GM18508 (cell line): Measurements from ENCODE around the gene RNF217.
"Not testable (repeated sequence)": the region's sequence is repeated elsewhere in the genome, so short reads cannot be mapped to it uniquely, and the experiment has no call there.

Experiments used
- ATAC-seq: cut with Tn5 transposase; IDR thresholded peaks from one replicate; pipeline ENCODE4 v1.9.1; 2021; ENCODE audit warnings: moderate number of reproducible peaks; ENCODE audit not compliant: insufficient read depth, unreplicated experiment

Gene RNF217

GRCh38 chr6:125009578-125009977 lies 47.3 kb downstream of the RNF217 start:
- ATAC-seq, result no peak

- ATAC-seq, result no peak
These were observed 51.9 kb downstream of the RNF217 start for GRCh38 chr6:125013938-125014660.

- ATAC-seq, result no peak
These were observed 52.4 kb downstream of the RNF217 start for GRCh38 chr6:125014661-125014957.

GRCh38 chr6:125015152-125015551 lies 52.9 kb downstream of the RNF217 start:
- no peak for ATAC-seq

- no peak for ATAC-seq
These were observed 55.9 kb downstream of the RNF217 start for GRCh38 chr6:125018136-125018535.

- ATAC-seq, result no peak
These were observed 57.0 kb downstream of the RNF217 start for GRCh38 chr6:125019281-125019680.

DNA sequence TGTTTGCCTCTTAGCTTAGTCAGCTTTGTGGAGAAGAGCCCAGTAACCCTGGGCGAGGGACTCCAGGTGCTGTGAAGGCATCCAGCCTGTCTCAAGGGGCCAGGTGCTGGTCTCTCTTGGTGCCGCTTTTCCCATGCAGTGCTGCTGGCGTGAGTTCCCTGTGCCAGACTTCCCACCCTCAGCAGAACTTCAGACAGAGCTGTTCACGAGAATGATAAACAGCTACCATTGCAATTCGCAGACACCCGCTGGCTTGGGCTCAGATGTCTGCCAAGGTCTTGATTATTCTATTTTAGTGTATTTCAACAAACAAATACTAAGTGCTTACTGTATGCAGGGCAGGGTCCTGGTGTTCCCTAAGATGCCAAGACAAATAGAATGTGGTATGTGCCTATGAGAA lies 57.7 kb downstream of the RNF217 start:
- no peak for ATAC-seq

GRCh38 chr6:125020385-125020784 lies 58.1 kb downstream of the RNF217 start:
- no peak for ATAC-seq

DNA sequence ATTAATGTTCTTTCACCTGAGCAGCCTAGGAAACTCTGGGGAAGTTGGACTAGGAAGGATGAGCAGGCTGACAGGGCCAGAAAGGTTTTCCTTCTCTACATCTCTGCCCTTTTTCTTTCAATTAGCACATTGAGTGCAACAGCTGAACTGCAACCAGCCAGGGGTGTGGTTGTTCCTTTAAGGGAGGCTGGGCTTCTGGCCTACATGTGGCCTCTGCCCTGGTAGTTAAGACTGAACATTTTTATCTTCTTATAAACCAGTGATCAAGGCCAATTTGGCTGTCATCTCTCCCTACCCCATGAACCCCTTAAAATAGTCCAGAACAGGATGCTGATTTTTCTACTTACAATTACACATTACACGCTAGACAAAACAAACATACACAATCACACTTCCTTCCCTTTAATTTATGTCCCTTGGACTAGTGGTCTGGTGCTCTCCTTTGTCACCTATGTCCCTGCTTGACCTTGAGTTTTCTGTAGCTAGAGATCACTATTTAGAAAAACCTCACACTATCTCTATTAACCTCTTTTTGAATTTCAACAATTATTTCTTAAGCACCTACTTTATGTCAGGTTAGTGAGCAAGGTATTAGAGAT lies 60.3 kb downstream of the RNF217 start:
- no peak for ATAC-seq

DNA sequence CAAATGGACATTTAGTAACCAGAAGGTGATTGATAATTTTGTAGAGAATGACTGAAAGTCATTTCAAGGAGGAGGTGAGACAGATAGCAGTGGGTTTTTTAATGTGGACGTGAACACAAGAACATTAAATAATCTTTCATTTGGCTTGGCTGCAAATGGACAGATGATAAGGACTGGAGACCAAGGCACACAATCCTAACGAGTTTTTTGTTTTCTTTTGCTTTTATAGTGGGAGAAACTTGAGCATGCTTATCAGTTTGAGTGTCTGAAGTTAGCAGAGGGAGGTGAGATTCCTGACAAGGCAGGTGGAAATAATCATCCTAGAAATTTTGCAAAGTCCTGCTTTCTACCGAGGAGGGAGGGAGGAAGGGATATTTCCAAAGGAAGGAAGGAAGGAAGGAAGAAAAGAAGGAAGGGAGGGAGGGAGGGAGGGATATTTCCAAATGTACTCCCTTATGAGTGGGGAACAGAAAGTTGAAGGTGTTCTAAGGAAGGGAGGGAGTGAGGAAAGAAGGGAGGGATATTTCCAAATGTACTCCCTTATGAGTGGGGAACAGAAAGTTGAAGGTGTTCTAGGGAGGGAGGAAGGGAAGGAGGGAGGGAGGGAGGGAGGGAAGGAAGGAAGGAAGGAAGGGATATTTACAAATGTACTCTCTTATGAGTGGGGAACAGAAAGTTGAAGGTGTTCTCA lies 63.1 kb downstream of the RNF217 start:
- no peak for ATAC-seq

DNA sequence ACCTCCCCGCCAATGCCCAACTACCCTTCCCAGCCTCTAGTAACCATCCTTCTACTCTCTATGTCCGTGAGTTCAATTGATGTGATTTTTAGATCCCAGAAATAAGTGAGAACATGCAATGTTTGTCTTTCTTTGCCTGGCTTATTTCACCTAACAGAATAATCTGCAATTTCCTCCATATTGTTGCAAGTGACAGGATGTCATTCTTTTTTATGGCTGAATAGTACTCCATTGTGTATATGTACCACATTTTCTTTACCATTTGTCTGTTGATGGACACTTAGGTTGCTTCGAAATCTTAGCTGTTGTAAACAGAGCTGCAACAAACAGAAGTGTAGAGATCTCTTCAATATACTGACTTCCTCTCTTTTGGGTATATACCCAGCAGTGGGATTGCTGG lies 65.0 kb downstream of the RNF217 start:
- ATAC-seq, result no peak

GRCh38 chr6:125030969-125031368 lies 68.7 kb downstream of the RNF217 start:
- ATAC-seq, result no peak

DNA sequence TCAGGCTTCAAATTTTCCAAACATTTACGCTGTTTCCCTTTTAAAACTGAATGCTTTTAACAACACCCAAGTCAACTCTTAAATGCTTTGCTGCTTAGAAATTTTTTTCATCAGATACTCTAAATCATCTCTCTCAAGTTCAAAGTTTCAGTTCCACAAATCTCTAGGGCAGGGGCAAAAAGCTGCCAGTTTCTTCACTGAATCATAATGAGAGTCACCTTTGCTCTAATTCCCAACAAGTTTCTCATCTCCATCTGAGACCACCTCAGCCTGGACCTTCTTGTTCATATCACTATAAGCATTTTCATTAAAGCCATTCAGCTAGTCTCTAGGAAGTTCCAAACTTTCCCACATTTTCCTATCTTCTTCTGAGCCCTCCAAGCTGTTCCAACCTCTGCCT lies 69.1 kb downstream of the RNF217 start:
- no peak for ATAC-seq

DNA sequence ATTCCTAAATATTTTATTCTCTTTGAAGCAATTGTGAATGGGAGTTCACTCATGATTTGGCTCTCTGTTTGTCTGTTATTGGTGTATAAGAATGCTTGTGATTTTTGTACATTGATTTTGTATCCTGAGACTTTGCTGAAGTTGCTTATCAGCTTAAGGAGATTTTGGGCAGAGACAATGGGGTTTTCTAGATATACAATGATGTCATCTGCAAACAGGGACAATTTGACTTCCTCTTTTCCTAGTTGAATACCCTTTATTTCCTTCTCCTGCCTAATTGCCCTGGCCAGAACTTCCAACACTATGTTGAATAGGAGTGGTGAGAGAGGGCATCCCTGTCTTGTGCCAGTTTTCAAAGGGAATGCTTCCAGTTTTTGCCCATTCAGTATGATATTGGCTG lies 72.7 kb downstream of the RNF217 start:
- ATAC-seq, result not testable (repeated sequence)

- not testable (repeated sequence) for ATAC-seq
These were observed 74.2 kb downstream of the RNF217 start for GRCh38 chr6:125036486-125036885.

- ATAC-seq, result no peak
These were observed 75.6 kb downstream of the RNF217 start for GRCh38 chr6:125037827-125038226.

- ATAC-seq, result no peak
These were observed 76.7 kb downstream of the RNF217 start for GRCh38 chr6:125038925-125039324.

DNA sequence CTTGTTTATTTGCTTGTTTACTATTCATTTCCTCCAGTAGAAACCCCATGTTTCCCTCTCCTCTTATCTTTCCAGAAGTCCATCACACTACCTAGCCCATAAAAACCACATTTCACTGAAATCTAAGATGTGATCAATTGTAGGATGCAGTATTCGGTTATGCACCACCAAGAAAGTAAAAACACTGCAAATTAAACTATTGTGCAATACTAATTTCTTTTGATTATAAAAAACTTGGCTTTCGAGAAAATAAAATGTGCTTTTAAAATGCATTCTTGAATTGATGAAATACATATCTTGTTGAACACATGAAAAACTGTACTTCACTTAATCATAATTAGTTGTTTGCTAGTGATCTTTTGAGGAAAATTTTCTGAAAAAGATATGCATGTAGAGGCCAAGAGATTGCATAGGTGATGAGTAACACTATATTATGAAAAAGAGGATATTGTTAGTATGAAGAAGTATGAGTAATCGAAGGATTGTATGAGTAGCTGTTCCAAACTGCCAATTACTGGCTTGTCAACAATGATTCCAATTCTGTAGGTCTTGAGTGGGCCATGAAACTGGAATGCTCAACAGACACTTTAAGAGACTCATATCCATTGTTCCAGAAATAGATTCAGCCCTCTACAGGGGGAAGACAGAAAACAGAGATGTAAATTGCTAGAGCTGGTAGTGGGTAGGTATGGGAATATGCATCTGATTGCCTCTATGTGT lies 79.7 kb downstream of the RNF217 start:
- no peak for ATAC-seq

- no peak for ATAC-seq
These were observed 81.8 kb downstream of the RNF217 start for GRCh38 chr6:125044066-125044465.

DNA sequence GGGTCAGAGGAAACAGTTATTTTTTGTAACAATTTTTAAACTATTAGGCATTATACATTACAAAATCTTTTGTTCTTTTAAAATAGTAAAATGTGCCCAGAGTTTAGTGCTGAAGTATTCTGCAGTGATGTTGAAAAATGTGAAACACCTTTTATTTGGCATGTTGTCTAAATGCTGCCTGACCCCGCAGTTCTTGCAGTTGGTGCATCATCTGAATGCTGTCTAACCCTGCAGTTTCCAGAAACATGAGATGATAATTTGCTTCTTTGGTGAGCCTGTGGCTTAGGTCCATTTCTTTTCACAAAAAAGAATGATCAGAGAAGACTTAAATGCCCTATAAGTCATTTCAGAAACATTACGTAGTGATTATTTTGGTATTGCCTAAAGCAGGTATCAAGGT lies 82.4 kb downstream of the RNF217 start:
- ATAC-seq, result no peak
